B cell (primary cell): ENCODE data around the gene WIPI1.

Source experiments
- CTCF ChIP-seq: fragments of 200-600 bp; IDR thresholded peaks from one replicate; pipeline ENCODE4 v1.8.0; 2022; ENCODE audit warnings: antibody characterized with exemption, mild to moderate bottlenecking
- EZH2 ChIP-seq: IDR thresholded peaks from 2 replicates; pipeline ENCODE4 v1.6.1; 2012; ENCODE audit warnings: borderline replicate concordance, low read depth, mild to moderate bottlenecking, moderate library complexity, low read length; ENCODE audit not compliant: insufficient read depth, poor library complexity, severe bottlenecking

GRCh38 chr17:68452724-68453290 lies 4.5 kb downstream of the WIPI1 start:
- no peak for TF ChIP-seq CTCF
- no peak for TF ChIP-seq EZH2
